ENCODE measurements around the gene LRCH1. TPM values are rescaled to one million over a fixed set of nuclear protein-coding genes. Genes with fewer than 3 reads are reported as not detected.

LRCH1 gene
- total RNA-seq, 4 donors from 2014 or later, result 42.7 to 66.0 (median 53.1) TPM

DNA sequence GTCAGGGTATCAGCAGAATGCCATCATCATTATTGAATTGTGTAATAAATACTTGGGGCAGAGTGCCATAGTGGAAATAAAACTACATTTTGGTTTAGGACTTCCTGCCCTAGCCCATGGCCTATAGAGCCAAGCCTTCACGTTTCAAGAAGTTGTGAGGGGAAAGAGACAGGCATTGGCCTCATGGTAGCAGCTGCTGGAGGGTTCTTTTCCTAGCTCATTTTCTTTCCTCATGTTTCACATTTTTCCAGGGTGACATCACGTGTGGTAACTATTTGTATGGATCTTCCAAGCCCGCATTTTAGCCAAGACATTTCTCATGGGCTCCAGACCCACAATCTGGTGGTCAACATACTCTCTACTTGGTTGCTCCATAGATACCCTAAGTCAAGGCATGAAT lies 80.4 kb downstream of the LRCH1 start:
- no peaks in the 10 kb centered on the region for H3K9me3 ChIP-seq
- TF ChIP-seq POLR2A (IDR thresholded peaks at IDR 0.05; ENCODE audit: low read depth), result no peak
- TF ChIP-seq, protein P1, sequence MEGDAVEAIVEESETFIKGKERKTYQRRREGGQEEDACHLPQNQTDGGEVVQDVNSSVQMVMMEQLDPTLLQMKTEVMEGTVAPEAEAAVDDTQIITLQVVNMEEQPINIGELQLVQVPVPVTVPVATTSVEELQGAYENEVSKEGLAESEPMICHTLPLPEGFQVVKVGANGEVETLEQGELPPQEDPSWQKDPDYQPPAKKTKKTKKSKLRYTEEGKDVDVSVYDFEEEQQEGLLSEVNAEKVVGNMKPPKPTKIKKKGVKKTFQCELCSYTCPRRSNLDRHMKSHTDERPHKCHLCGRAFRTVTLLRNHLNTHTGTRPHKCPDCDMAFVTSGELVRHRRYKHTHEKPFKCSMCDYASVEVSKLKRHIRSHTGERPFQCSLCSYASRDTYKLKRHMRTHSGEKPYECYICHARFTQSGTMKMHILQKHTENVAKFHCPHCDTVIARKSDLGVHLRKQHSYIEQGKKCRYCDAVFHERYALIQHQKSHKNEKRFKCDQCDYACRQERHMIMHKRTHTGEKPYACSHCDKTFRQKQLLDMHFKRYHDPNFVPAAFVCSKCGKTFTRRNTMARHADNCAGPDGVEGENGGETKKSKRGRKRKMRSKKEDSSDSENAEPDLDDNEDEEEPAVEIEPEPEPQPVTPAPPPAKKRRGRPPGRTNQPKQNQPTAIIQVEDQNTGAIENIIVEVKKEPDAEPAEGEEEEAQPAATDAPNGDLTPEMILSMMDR (IDR thresholded peaks at IDR 0.05), result no peak
- TF ChIP-seq POLR2AphosphoS5 (IDR thresholded peaks at IDR 0.05), result peak in 1 of 2 donors; percentile 25
- TF ChIP-seq EP300 (IDR thresholded peaks at IDR 0.05), result no peak
- no peaks in the 10 kb centered on the region for H3K27me3 ChIP-seq
- peak overlapping the region in 3 of 4 donors; percentile 23 to 43 (median 29) for H3K27ac ChIP-seq (replicated peaks in 1 of 4)
- peaks cover 33 to 79% (median 73%) of the 10 kb centered on the region in 4 donors for H3K4me1 ChIP-seq
- H3K4me3 ChIP-seq, result no peak overlapping the region
- no peaks in the 10 kb centered on the region for H3K36me3 ChIP-seq
- DNase-seq (ENCODE audit: extremely low spot score), result no peak
- intact Hi-C loops (cut with DNase I), result no loop called here
- WGBS, result 37% methylated on average over 3 of the region's 3 CpGs

DNA sequence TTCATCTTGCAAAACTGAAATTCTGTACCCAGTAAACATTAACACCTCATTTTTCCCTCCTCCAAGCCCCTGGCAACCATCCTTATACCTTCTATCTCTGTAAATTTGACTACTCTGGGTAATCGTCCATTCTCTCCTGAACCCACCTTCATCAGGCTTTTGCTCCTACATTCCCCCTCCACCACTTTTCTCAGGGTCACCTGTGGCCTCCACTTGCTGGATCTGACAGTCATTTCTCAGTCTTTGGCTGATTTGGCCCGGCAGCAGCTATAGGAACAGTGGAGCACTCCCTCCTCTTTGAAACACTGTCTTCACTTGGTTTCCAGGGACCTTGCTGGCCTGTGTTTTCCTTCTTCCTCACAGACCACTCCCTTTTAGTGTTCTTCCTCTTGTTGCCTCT lies 83.5 kb downstream of the LRCH1 start:
- intact Hi-C loops (cut with DNase I), result no loop called here
- Histone ChIP-seq H3K4me1 (peaks cover 34 to 80% (median 76%) of the 10 kb centered on the region in 4 donors), H3K36me3 (no peaks in the 10 kb centered on the region), H3K27me3 (no peaks in the 10 kb centered on the region), H3K4me3 (no peak overlapping the region), H3K27ac (replicated peaks in 1 of 4) (no peak overlapping the region), H3K9me3 (no peaks in the 10 kb centered on the region)
- TF ChIP-seq EP300 (IDR thresholded peaks at IDR 0.05) (no peak), POLR2A (IDR thresholded peaks at IDR 0.05; ENCODE audit: low read depth) (no peak), POLR2AphosphoS5 (IDR thresholded peaks at IDR 0.05) (no peak)
- TF ChIP-seq, protein P1 (IDR thresholded peaks at IDR 0.05), result no peak
- WGBS, result 46% methylated on average over 2 of the region's 2 CpGs
- no peak for DNase-seq (ENCODE audit: extremely low spot score)

DNA sequence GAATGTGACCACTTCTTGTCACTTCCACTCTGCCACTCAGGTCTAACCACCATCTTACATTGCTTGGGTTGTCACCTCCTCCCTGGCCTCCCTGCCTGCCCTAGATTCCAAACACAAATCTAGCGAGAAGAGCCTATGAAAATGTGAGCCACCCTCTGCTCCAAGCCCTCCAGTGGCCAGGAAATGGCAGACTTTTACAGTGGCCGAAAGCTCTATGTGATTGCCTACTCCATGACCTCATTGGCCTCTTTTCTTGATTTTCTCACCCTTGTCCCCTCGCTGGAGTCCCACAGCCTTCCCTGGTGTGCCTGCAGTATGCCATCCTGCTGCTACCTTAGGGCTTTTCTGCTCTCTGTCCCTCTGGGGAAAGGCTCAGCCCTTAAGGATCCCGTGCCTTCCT lies 84.2 kb downstream of the LRCH1 start:
- Histone ChIP-seq H3K36me3 (no peaks in the 10 kb centered on the region), H3K27ac (replicated peaks in 1 of 4) (peak overlapping the region; percentile 35 to 60 (median 46)), H3K4me1 (peaks cover 38 to 83% (median 80%) of the 10 kb centered on the region in 4 donors), H3K4me3 (no peak overlapping the region), H3K27me3 (no peaks in the 10 kb centered on the region), H3K9me3 (no peaks in the 10 kb centered on the region)
- WGBS, result 98% methylated on average over 4 of the region's 4 CpGs
- intact Hi-C loops (cut with DNase I), result no loop called here
- TF ChIP-seq POLR2AphosphoS5 (IDR thresholded peaks at IDR 0.05) (no peak), EP300 (IDR thresholded peaks at IDR 0.05) (no peak), POLR2A (IDR thresholded peaks at IDR 0.05; ENCODE audit: low read depth) (no peak)
- TF ChIP-seq, protein P1 (IDR thresholded peaks at IDR 0.05), result no peak
- DNase-seq (ENCODE audit: extremely low spot score), result no peak

DNA sequence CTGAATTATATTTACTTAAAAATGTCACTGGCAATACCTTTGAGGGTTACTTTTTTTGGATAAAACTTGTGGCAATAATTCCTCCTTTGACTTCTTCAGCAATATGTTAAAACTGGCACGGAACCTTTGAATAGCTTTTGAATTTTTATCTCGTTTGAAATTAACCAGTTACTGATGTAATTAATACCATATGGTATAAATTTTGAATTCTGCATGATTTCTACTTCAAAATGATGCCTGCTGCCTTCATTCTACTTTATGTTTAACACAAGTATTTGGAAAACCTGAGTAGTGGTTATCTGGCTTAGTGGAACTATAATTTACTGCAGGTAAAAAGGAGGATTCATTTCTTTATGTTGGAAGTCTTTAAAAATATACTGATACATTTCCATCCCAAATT lies 85.3 kb downstream of the LRCH1 start:
- WGBS, result 64% methylated on average over 2 of the region's 2 CpGs
- H3K4me1 ChIP-seq, result peaks cover 43 to 85% (median 81%) of the 10 kb centered on the region in 4 donors
- H3K27me3 ChIP-seq, result no peaks in the 10 kb centered on the region
- no peak overlapping the region for H3K4me3 ChIP-seq
- DNase-seq (ENCODE audit: extremely low spot score), result no peak
- H3K36me3 ChIP-seq, result no peaks in the 10 kb centered on the region
- TF ChIP-seq, protein P1 (IDR thresholded peaks at IDR 0.05), result no peak
- no peak for TF ChIP-seq EP300 (IDR thresholded peaks at IDR 0.05)
- no peak for TF ChIP-seq POLR2AphosphoS5 (IDR thresholded peaks at IDR 0.05)
- TF ChIP-seq POLR2A (IDR thresholded peaks at IDR 0.05; ENCODE audit: low read depth), result no peak
- intact Hi-C loops (cut with DNase I), result no loop called here
- H3K9me3 ChIP-seq, result no peaks in the 10 kb centered on the region
- peak overlapping the region; percentile 54 to 77 (median 64) for H3K27ac ChIP-seq (replicated peaks in 1 of 4)

Data from esophagus muscularis mucosa (tissue), 4 donors.